Mucosa of descending colon (tissue), 3 donors: ENCODE results near the gene FSHR. TPM values are rescaled to one million over a fixed set of nuclear protein-coding genes. Genes with fewer than 3 reads are reported as not detected.

Experiments
- ATAC-seq: fragments of 200-7000 bp; cut with Tn5 transposase; one replicate; pipeline ENCODE4 v1.9.1; 2020; ENCODE audit warnings: mild to moderate bottlenecking, moderate library complexity
- DNase-seq, 3 donors: peaks; one replicate each; pipeline ENCODE4 v3.0.0-alpha.2; 2020
- H3K36me3 ChIP-seq: fragments of 200-600 bp; one replicate; pipeline ENCODE4 v1.8.0; 2021; ENCODE audit warnings: low read depth, mild to moderate bottlenecking
- H3K4me1 ChIP-seq: fragments of 200-600 bp; one replicate; pipeline ENCODE4 v1.8.0; 2021; ENCODE audit warnings: low read depth, mild to moderate bottlenecking
- H3K4me3 ChIP-seq: fragments of 200-600 bp; one replicate; pipeline ENCODE4 v1.8.0; 2021; ENCODE audit warnings: mild to moderate bottlenecking
- H3K9me3 ChIP-seq: fragments of 200-600 bp; one replicate; pipeline ENCODE4 v1.8.0; 2021; ENCODE audit warnings: mild to moderate bottlenecking
- CTCF ChIP-seq: fragments of 200-600 bp; IDR thresholded peaks from one replicate; pipeline ENCODE4 v1.8.0; 2022; ENCODE audit warnings: antibody characterized with exemption, mild to moderate bottlenecking
- intact Hi-C, 2 donors: fragments of 100-400 bp; cut with DNase I in 1 of 2; cut with micrococcal nuclease in 1 of 2; formaldehyde crosslinking; loops; one replicate each; pipeline versions ENCODE4 v1.11.0 to v1.11.1; 2022; cut with DNase I, micrococcal nuclease
- total RNA-seq, 3 donors: library from RNA; stranded (reverse); fragmentation: NEBNext Ultra II Directional in 2 of 3; extraction: Animal tissue kit (Norgen Biotek cat#: 25700) in 2 of 3; gene quantifications; one replicate each; pipeline versions ENCODE4 v1.2.1 to v1.2.4, GENCODE V29; 2021 to 2023
- donor health status: DM: no; HTN: no; CAD: no; lungs with moderate emphysema.
- donor health status: DM: no; HTN: no; CAD: no.
- donor health status: DM: no; HTN: yes; CAD: no.

Gene FSHR
- total RNA-seq, 3 donors from 2014 or later: not detected

GRCh38 chr2:49102146-49102545, 52.2 kb downstream of the FSHR start:
- intact Hi-C loops: no loop called here
- Histone ChIP-seq H3K4me1 (no peaks in the 10 kb centered on the region), H3K36me3 (no peaks in the 10 kb centered on the region), H3K9me3 (no peaks in the 10 kb centered on the region), H3K4me3 (no peak overlapping the region)
- DNase-seq: no peak
- ATAC-seq: no peak
- TF ChIP-seq CTCF: no peak

- H3K36me3 ChIP-seq: no peaks in the 10 kb centered on the region
These were observed 73.6 kb downstream of the FSHR start for GRCh38 chr2:49080681-49081080.

GRCh38 chr2:49070716-49071115, 83.6 kb downstream of the FSHR start:
- Histone ChIP-seq H3K9me3 (peaks cover 4% of the 10 kb centered on the region), H3K4me3 (no peak overlapping the region), H3K36me3 (no peaks in the 10 kb centered on the region), H3K4me1 (no peaks in the 10 kb centered on the region)
- ATAC-seq (no peak), DNase-seq (no peak)
- TF ChIP-seq CTCF: no peak
- intact Hi-C loops: no loop called here

More at GRCh38 chr2:49080681-49081080, 73.6 kb downstream of the FSHR start:
- H3K9me3 ChIP-seq: no peaks in the 10 kb centered on the region
- TF ChIP-seq CTCF: no peak
- DNase-seq (no peak), ATAC-seq (no peak)
- intact Hi-C loops: no loop called here
- H3K4me1 ChIP-seq: no peaks in the 10 kb centered on the region
- no peak overlapping the region for H3K4me3 ChIP-seq

GRCh38 chr2:49069829-49070228, 84.5 kb downstream of the FSHR start:
- ATAC-seq (no peak), DNase-seq (no peak)
- Histone ChIP-seq H3K4me3 (no peak overlapping the region), H3K9me3 (peaks cover 4% of the 10 kb centered on the region), H3K36me3 (no peaks in the 10 kb centered on the region), H3K4me1 (no peaks in the 10 kb centered on the region)
- TF ChIP-seq CTCF: no peak
- intact Hi-C loops: no loop called here

GRCh38 chr2:49068613-49069012, 85.7 kb downstream of the FSHR start:
- Histone ChIP-seq H3K4me1 (no peaks in the 10 kb centered on the region), H3K4me3 (no peak overlapping the region), H3K9me3 (peaks cover 2% of the 10 kb centered on the region), H3K36me3 (no peaks in the 10 kb centered on the region)
- no peak for TF ChIP-seq CTCF
- intact Hi-C loops: no loop called here
- ATAC-seq (no peak), DNase-seq (no peak)

- intact Hi-C loops: no loop called here
- no peak for TF ChIP-seq CTCF
- H3K4me1 ChIP-seq: no peaks in the 10 kb centered on the region
These were observed 86.3 kb downstream of the FSHR start for GRCh38 chr2:49067971-49068370.

More at GRCh38 chr2:49067971-49068370, 86.3 kb downstream of the FSHR start:
- ATAC-seq (no peak), DNase-seq (no peak)
- H3K9me3 ChIP-seq: no peaks in the 10 kb centered on the region
- no peaks in the 10 kb centered on the region for H3K36me3 ChIP-seq
- no peak overlapping the region for H3K4me3 ChIP-seq
